ENCODE results near the gene LYRM4.

LYRM4 gene

GRCh38 chr6:5280920-5281319 lies 20.2 kb upstream of the LYRM4 start:
- H3K4me1 ChIP-seq (ENCODE audit: low read depth, poor library complexity, severe bottlenecking): no peaks in the 10 kb centered on the region
- TF ChIP-seq CTCF (conservative IDR thresholded peaks at IDR 0.05; ENCODE audit: low read depth, low read length): no peak

GRCh38 chr6:5279891-5280338 lies 19.2 kb upstream of the LYRM4 start:
- H3K79me2 ChIP-seq (ENCODE audit: insufficient read depth, low read depth): peaks cover 4% of the 10 kb centered on the region; the same call in 1 of the 2 replicates
- H4K20me1 ChIP-seq (ENCODE audit: insufficient read depth): no peaks in the 10 kb centered on the region
- no peaks in the 10 kb centered on the region for H3K4me1 ChIP-seq (ENCODE audit: low read depth, poor library complexity, severe bottlenecking)
- H3K4me3 ChIP-seq (IDR thresholded peaks at IDR 0.05; ENCODE audit: insufficient read depth, low read depth, low read length): no peak overlapping the region
- H3K27me3 ChIP-seq (ENCODE audit: insufficient read depth, low read depth): no peaks in the 10 kb centered on the region
- no peak for TF ChIP-seq CTCF (conservative IDR thresholded peaks at IDR 0.05; ENCODE audit: low read depth, low read length)
- H2AFZ ChIP-seq (ENCODE audit: low read depth): no peak overlapping the region
- no peak overlapping the region for H3K4me2 ChIP-seq
- H3K9ac ChIP-seq: no peak overlapping the region
- H3K36me3 ChIP-seq (ENCODE audit: insufficient read depth): no peaks in the 10 kb centered on the region
- no peak overlapping the region for H3K27ac ChIP-seq

More at GRCh38 chr6:5280920-5281319, 20.2 kb upstream of the LYRM4 start:
- Histone ChIP-seq H3K4me3 (IDR thresholded peaks at IDR 0.05; ENCODE audit: insufficient read depth, low read depth, low read length) (no peak overlapping the region), H3K4me2 (no peak overlapping the region), H3K79me2 (ENCODE audit: insufficient read depth, low read depth) (peaks cover 4% of the 10 kb centered on the region; the same call in 1 of the 2 replicates), H3K36me3 (ENCODE audit: insufficient read depth) (no peaks in the 10 kb centered on the region), H3K27me3 (ENCODE audit: insufficient read depth, low read depth) (no peaks in the 10 kb centered on the region), H3K9ac (no peak overlapping the region), H3K27ac (no peak overlapping the region), H4K20me1 (ENCODE audit: insufficient read depth) (no peaks in the 10 kb centered on the region), H2AFZ (ENCODE audit: low read depth) (no peak overlapping the region)

GRCh38 chr6:5278565-5279120 lies 17.9 kb upstream of the LYRM4 start:
- H2AFZ ChIP-seq (ENCODE audit: low read depth): no peak overlapping the region
- peaks cover 4% of the 10 kb centered on the region; the same call in 1 of the 2 replicates for H3K79me2 ChIP-seq (ENCODE audit: insufficient read depth, low read depth)
- H3K4me2 ChIP-seq: no peak overlapping the region
- H3K9ac ChIP-seq: no peak overlapping the region
- H3K27me3 ChIP-seq (ENCODE audit: insufficient read depth, low read depth): no peaks in the 10 kb centered on the region
- no peaks in the 10 kb centered on the region for H4K20me1 ChIP-seq (ENCODE audit: insufficient read depth)
- H3K4me3 ChIP-seq (IDR thresholded peaks at IDR 0.05; ENCODE audit: insufficient read depth, low read depth, low read length): no peak overlapping the region
- H3K36me3 ChIP-seq (ENCODE audit: insufficient read depth): no peaks in the 10 kb centered on the region
- no peak for TF ChIP-seq CTCF (conservative IDR thresholded peaks at IDR 0.05; ENCODE audit: low read depth, low read length)
- H3K4me1 ChIP-seq (ENCODE audit: low read depth, poor library complexity, severe bottlenecking): peaks cover 3% of the 10 kb centered on the region
- no peak overlapping the region for H3K27ac ChIP-seq

- H3K4me1 ChIP-seq (ENCODE audit: low read depth, poor library complexity, severe bottlenecking): peaks cover 9% of the 10 kb centered on the region
- H4K20me1 ChIP-seq (ENCODE audit: insufficient read depth): no peaks in the 10 kb centered on the region
- no peak for TF ChIP-seq CTCF (conservative IDR thresholded peaks at IDR 0.05; ENCODE audit: low read depth, low read length)
- no peak overlapping the region for H3K9ac ChIP-seq
- no peaks in the 10 kb centered on the region for H3K27me3 ChIP-seq (ENCODE audit: insufficient read depth, low read depth)
- no peaks in the 10 kb centered on the region for H3K36me3 ChIP-seq (ENCODE audit: insufficient read depth)
- H3K79me2 ChIP-seq (ENCODE audit: insufficient read depth, low read depth): peaks cover 4% of the 10 kb centered on the region; the same call in 1 of the 2 replicates
- H3K27ac ChIP-seq: no peak overlapping the region
- no peak overlapping the region for H3K4me2 ChIP-seq
- no peak overlapping the region for H2AFZ ChIP-seq (ENCODE audit: low read depth)
- H3K4me3 ChIP-seq (IDR thresholded peaks at IDR 0.05; ENCODE audit: insufficient read depth, low read depth, low read length): no peak overlapping the region
Measured at GRCh38 chr6:5278047-5278446, 17.3 kb upstream of the LYRM4 start.
